GM12874 (cell line): Measurements from ENCODE around the gene CALR.

Source experiments
- TF ChIP-seq, protein P1 (sequence below): IDR thresholded peaks from 2 replicates; pipeline ENCODE4 v1.5.1; 2011; ENCODE audit warnings: low read depth, mild to moderate bottlenecking, control low read depth, low read length, moderate library complexity; ENCODE audit not compliant: insufficient read depth

The CALR gene

DNA sequence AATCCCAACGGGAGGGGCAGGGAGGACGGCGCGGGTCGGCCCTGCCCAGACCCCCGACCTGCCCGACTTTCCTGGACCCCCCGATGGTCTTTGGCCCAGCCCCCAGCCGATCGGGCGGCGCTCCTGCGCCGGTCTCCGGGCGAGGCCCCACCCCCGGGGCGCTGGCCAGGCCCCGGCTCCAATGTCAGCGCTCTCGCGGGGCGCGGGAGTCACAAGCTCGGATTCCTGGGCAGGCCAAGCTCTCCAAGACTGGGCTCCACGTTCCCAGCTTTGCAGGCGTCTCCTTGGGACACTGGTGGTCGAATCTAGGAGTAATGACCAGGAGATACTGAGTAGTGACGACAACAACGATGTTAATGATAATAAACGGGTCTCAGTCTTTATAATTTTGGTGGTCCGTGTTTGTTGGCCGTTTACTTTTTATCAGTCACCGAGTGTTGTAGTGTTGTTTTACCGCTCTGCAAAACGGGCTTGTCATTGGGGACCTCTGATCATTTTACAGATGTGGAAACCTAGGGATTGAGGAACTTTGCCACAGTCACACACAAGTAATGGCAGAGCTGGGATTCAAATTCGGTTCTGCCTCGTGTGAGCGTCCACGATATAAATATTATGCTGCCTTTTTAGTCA, 7.8 kb downstream of the CALR start:
- TF ChIP-seq, protein P1, sequence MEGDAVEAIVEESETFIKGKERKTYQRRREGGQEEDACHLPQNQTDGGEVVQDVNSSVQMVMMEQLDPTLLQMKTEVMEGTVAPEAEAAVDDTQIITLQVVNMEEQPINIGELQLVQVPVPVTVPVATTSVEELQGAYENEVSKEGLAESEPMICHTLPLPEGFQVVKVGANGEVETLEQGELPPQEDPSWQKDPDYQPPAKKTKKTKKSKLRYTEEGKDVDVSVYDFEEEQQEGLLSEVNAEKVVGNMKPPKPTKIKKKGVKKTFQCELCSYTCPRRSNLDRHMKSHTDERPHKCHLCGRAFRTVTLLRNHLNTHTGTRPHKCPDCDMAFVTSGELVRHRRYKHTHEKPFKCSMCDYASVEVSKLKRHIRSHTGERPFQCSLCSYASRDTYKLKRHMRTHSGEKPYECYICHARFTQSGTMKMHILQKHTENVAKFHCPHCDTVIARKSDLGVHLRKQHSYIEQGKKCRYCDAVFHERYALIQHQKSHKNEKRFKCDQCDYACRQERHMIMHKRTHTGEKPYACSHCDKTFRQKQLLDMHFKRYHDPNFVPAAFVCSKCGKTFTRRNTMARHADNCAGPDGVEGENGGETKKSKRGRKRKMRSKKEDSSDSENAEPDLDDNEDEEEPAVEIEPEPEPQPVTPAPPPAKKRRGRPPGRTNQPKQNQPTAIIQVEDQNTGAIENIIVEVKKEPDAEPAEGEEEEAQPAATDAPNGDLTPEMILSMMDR, result no peak

DNA sequence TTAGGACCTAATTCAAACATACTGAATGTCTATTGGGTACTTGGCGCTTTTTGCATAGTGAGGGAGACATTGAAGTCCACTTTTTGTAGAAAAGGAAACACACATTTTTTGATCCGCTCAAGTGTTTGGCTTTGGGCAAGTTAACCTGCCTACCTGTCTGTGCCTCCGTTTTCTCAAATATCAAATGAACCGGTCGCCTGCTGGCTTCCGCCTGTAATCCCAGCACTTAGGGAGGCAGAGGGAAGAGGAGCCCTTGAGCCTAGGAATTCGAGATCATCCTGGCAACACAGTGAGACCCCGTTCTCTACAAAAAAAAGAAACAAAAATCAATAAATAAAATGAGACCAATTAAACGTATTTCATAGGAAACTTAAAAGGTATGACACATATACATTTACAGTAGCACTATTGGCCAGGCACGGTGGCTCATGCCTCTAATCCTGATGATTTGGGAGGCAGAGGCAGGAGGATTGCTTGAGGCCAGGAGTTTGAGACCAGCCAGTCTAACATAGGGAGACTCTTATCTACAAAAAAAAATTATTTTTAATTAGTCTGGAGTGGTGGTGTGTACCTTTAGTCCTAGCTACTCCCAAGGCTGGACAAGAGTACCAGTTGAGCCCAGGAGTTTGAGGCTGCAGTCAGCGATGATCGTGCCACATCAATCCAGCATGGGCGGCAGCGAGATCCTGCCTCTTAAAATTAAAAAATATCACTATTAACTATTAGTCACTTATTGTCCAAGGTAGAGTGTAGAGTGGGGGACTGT, 8.5 kb downstream of the CALR start:
- TF ChIP-seq, protein P1, result no peak

DNA sequence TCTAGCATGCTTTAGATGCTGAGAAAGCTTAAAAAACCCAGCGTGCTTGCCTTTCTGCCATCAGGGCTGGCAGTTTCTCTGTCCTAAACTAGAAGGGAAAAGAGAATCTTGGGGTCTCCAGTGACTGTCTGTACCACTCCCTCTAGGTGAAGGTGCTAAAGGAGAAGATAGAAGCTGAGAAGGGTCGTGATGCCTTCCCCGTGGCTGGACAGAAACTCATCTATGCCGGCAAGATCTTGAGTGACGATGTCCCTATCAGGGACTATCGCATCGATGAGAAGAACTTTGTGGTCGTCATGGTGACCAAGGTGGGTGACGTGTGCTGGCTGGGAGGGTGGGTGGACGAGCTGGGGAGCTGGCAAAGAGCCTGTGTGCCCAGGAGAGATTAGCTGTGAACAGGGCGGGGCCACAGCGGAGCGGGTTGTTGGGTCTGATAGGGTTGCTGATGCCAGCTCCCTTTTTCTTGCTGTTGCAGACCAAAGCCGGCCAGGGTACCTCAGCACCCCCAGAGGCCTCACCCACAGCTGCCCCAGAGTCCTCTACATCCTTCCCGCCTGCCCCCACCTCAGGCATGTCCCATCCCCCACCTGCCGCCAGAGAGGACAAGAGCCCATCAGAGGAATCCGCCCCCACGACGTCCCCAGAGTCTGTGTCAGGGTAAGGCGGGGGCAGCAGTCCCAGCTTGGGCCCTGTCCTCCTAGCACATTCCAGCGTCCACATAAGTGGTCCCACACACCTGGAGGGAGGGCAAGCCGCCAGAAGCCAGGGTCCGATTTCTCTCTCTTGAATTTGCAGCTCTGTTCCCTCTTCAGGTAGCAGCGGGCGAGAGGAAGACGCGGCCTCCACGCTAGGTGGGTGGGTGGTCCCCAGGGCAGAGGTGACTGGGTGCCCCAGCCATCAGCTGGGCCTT, 9.5 kb downstream of the CALR start:
- TF ChIP-seq, protein P1, result no peak

DNA sequence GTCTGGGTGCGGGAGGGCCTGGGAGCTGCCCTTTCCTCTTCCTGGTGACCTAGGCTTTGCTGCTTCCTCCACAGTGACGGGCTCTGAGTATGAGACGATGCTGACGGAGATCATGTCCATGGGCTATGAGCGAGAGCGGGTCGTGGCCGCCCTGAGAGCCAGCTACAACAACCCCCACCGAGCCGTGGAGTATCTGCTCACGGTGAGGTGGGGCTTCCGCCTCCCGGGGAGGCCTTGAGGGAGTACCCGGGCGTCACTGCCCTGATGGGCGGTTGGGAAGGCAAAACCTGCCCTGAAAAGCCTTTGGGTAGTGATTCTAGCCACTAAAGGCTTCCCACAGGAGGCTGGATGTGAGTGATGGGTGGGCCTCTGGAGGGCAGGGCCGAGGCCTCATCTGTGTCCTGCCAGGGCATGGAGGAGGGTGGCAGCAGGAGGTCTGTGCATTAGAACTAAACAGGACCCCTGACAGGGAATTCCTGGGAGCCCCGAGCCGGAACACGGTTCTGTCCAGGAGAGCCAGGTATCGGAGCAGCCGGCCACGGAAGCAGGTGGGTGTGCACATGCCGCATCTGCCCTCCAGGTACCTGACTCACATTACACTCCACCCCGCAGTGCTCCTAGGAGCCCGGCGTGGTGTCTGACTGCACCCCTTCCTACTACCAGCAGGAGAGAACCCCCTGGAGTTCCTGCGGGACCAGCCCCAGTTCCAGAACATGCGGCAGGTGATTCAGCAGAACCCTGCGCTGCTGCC, 10.4 kb downstream of the CALR start:
- TF ChIP-seq, protein P1, result no peak

DNA sequence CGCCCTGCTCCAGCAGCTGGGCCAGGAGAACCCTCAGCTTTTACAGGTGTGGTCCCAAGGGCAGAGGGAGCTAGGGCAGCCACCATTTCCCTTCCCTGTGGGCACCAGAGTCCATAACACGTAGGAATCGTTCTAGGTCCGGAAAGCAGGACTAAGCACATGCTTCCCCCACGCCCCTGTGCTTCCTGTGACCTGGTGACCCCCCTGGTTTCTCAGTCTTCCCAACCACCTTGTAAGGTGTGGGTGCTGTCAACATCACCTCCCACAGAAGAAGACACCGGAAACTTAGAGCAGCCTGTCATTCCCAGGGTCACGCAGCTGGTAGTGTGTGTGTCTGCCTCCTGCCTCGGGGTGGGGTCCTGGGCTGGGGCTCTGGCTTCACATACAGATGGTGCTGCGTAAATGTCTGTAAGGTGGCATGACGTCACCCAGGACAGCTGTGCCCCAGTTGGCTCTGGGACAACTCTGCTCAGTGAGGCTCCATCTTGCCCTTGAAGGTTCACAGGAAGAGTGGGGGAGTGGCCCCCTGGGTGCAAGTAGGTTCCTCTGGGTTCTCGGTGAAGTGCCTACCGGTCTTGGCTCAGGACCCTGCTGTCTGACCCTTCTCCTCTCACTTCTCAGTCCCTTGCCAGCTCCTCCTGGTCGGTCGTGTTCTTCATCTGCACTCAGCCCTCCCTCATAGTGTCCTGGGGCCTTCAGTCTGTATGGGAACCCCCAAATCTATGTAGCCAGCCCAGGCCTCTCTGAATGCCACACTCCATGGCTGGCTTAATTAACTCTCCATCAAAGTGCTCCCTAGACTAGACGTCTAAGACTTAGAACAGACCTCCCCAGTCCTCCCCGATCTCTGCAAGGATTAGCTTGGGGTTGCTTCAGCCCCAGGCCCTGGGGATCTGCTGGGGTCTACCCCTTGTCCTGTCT, 11.2 kb downstream of the CALR start:
- TF ChIP-seq, protein P1, result no peak

DNA sequence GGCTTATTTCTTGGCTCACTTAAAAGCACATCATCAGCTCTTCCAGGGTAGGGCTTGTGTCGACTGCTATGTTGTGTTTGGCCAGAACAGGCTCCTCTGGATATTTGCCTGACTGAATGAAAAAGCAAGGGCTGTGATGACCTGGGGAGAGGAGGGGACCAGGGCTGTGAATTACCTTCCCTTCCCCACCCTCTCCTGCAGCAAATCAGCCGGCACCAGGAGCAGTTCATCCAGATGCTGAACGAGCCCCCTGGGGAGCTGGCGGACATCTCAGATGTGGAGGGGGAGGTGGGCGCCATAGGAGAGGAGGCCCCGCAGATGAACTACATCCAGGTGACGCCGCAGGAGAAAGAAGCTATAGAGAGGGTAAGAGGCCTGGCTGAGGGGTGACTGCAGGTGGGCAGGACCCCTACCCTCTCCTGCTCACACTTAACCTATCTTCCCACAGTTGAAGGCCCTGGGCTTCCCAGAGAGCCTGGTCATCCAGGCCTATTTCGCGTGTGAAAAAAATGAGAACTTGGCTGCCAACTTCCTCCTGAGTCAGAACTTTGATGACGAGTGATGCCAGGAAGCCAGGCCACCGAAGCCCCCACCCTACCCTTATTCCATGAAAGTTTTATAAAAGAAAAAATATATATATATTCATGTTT, 14.2 kb downstream of the CALR start:
- TF ChIP-seq, protein P1, result no peak
